Measurements from ENCODE around the gene SERPINB10.
"Not testable (repeated sequence)": the region's sequence is repeated elsewhere in the genome, so short reads cannot be mapped to it uniquely, and the experiment has no call there.

Gene SERPINB10

GRCh38 chr18:63922049-63922448 is 14.3 kb downstream of the SERPINB10 start:
- TF ChIP-seq, protein P1, sequence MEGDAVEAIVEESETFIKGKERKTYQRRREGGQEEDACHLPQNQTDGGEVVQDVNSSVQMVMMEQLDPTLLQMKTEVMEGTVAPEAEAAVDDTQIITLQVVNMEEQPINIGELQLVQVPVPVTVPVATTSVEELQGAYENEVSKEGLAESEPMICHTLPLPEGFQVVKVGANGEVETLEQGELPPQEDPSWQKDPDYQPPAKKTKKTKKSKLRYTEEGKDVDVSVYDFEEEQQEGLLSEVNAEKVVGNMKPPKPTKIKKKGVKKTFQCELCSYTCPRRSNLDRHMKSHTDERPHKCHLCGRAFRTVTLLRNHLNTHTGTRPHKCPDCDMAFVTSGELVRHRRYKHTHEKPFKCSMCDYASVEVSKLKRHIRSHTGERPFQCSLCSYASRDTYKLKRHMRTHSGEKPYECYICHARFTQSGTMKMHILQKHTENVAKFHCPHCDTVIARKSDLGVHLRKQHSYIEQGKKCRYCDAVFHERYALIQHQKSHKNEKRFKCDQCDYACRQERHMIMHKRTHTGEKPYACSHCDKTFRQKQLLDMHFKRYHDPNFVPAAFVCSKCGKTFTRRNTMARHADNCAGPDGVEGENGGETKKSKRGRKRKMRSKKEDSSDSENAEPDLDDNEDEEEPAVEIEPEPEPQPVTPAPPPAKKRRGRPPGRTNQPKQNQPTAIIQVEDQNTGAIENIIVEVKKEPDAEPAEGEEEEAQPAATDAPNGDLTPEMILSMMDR (conservative IDR thresholded peaks at IDR 0.05; ENCODE audit: low read depth, low read length), result no peak
- H3K4me3 ChIP-seq (ENCODE audit: low read depth, low read length), result no peak overlapping the region
- no peak for DNase-seq (ENCODE audit: low read depth)

- no peak for DNase-seq (ENCODE audit: low read depth)
- TF ChIP-seq, protein P1 (conservative IDR thresholded peaks at IDR 0.05; ENCODE audit: low read depth, low read length), result no peak
- H3K4me3 ChIP-seq (ENCODE audit: low read depth, low read length), result no peak overlapping the region
These were observed 16.8 kb downstream of the SERPINB10 start for GRCh38 chr18:63924551-63924950.

DNA sequence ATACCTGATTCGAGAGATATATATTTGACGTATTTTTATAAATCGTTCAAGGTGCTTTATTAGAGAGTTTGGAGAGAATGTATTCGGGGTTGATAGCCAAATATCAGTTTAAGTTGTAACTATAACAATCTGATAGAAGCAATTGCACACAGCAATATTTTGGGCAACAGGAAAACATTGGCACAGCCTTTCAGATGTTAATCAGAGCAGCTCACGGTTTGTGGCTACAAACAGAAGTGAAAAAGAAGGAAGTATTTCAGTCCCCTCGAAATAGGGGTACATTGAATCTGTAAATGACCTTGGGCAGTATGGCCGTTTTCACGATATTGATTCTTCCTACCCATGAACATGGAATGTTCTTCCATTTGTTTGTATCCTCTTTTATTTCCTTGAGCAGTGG is 20.6 kb downstream of the SERPINB10 start:
- TF ChIP-seq, protein P1 (conservative IDR thresholded peaks at IDR 0.05; ENCODE audit: low read depth, low read length), result no peak
- no peak for DNase-seq (ENCODE audit: low read depth)
- H3K4me3 ChIP-seq (ENCODE audit: low read depth, low read length), result no peak overlapping the region

DNA sequence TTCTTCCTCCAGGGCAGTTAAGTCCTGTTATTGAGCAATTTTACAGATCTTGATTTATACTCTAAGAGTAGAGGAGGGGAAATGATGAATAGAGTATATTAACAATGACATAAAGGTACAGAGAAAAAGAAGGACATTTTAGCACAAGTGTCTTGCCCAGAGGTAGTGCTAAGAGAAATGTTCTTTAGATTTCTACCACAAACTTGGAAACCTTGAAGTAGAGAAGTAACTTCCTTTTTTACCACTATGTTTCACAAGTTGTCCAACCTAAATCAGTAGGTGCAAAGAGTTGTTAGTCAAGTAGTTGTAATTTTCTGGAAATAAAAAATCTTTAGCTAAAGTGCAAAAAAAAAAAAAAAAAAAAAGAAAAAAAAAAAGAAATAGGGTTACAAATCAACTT is 21.6 kb downstream of the SERPINB10 start:
- not testable (repeated sequence) for DNase-seq (ENCODE audit: low read depth)

GRCh38 chr18:63930773-63931354 is 23.1 kb downstream of the SERPINB10 start:
- DNase-seq (ENCODE audit: low read depth), result no peak
- no peak overlapping the region for H3K4me3 ChIP-seq (ENCODE audit: low read depth, low read length)
- TF ChIP-seq, protein P1 (conservative IDR thresholded peaks at IDR 0.05; ENCODE audit: low read depth, low read length), result no peak

More for the DNA sequence above, 21.6 kb downstream of the SERPINB10 start:
- H3K4me3 ChIP-seq (ENCODE audit: low read depth, low read length), result not testable (repeated sequence)

- peak overlapping the region; percentile 68 for H3K4me3 ChIP-seq (ENCODE audit: low read depth, low read length)
- peak; percentile 67 for DNase-seq (ENCODE audit: low read depth)
- TF ChIP-seq, protein P1 (conservative IDR thresholded peaks at IDR 0.05; ENCODE audit: low read depth, low read length), result peak; percentile 79
These were observed 28.6 kb downstream of the SERPINB10 start for GRCh38 chr18:63936156-63936931.

GRCh38 chr18:63936932-63937393 is 29.2 kb downstream of the SERPINB10 start:
- TF ChIP-seq, protein P1 (conservative IDR thresholded peaks at IDR 0.05; ENCODE audit: low read depth, low read length), result no peak
- H3K4me3 ChIP-seq (ENCODE audit: low read depth, low read length), result peak overlapping the region; percentile 68
- DNase-seq (ENCODE audit: low read depth), result no peak

Measured in choroid plexus epithelial cell (primary cell).